Dermis blood vessel endothelial cell (primary cell): ENCODE data around the gene MRTFA. TPM values are rescaled to one million over a fixed set of nuclear protein-coding genes. Genes with fewer than 3 reads are reported as not detected.

Source experiments
- DNase-seq: peaks from one replicate; pipeline ENCODE4 v3.0.0; 2010
- total RNA-seq: library from RNA; depleted of rRNA; stranded (reverse); fragments of >200 nt; gene quantifications from 2 replicates; pipeline ENCODE4 v1.2.3, GENCODE V29; 2014

The MRTFA gene
- total RNA-seq, 1 donor from 2014 or later, result 41.4 TPM

- DNase-seq, result peak; percentile 33
Observed at GRCh38 chr22:40452730-40453487, 183.6 kb downstream of the MRTFA start.

GRCh38 chr22:40451210-40451609 lies 185.3 kb downstream of the MRTFA start:
- no peak for DNase-seq

GRCh38 chr22:40450616-40451015 lies 185.9 kb downstream of the MRTFA start:
- no peak for DNase-seq

GRCh38 chr22:40449676-40450035 lies 186.9 kb downstream of the MRTFA start:
- no peak for DNase-seq

GRCh38 chr22:40446203-40446602 lies 190.3 kb downstream of the MRTFA start:
- no peak for DNase-seq

- DNase-seq, result no peak
Observed at GRCh38 chr22:40444178-40444831, 192.2 kb downstream of the MRTFA start.

GRCh38 chr22:40443732-40444131 lies 192.8 kb downstream of the MRTFA start:
- DNase-seq, result no peak

GRCh38 chr22:40441761-40442390 lies 194.6 kb downstream of the MRTFA start:
- no peak for DNase-seq

- peak; percentile 74 for DNase-seq
Observed at GRCh38 chr22:40436505-40437431, 199.8 kb downstream of the MRTFA start.

- DNase-seq, result no peak
Observed at GRCh38 chr22:40434745-40435144, 201.8 kb downstream of the MRTFA start.

GRCh38 chr22:40434106-40434505 lies 202.4 kb downstream of the MRTFA start:
- no peak for DNase-seq

- no peak for DNase-seq
Observed at GRCh38 chr22:40433416-40434090, 203.0 kb downstream of the MRTFA start.

GRCh38 chr22:40432625-40433024 lies 203.9 kb downstream of the MRTFA start:
- DNase-seq, result no peak

GRCh38 chr22:40432157-40432556 lies 204.4 kb downstream of the MRTFA start:
- DNase-seq, result no peak

GRCh38 chr22:40430991-40431390 lies 205.5 kb downstream of the MRTFA start:
- DNase-seq, result no peak

- DNase-seq, result no peak
Observed at GRCh38 chr22:40429481-40429880, 207.0 kb downstream of the MRTFA start.

- DNase-seq, result no peak
Observed at GRCh38 chr22:40428796-40429195, 207.7 kb downstream of the MRTFA start.

GRCh38 chr22:40426594-40427333 lies 209.8 kb downstream of the MRTFA start:
- peak; percentile 67 for DNase-seq

- no peak for DNase-seq
Observed at GRCh38 chr22:40425082-40425481, 211.4 kb downstream of the MRTFA start.

- no peak for DNase-seq
Observed at GRCh38 chr22:40423882-40424640, 212.5 kb downstream of the MRTFA start.

- no peak for DNase-seq
Observed at GRCh38 chr22:40423310-40423688, 213.2 kb downstream of the MRTFA start.
